Neural progenitor cell (in vitro differentiated cells): Measurements from ENCODE around the gene SOCS3. TPM values are rescaled to one million over a fixed set of nuclear protein-coding genes. Genes with fewer than 3 reads are reported as not detected.

ENCODE experiments used
- DNase-seq: peaks from one replicate; pipeline ENCODE4 v3.0.0-alpha.2; 2016; ENCODE audit warnings: low spot score
- H2AFZ ChIP-seq: fragments of 200-600 bp; sonication (generic); replicated peaks from 2 replicates; pipeline ENCODE4 v1.6.1; 2016; ENCODE audit warnings: antibody characterized with exemption
- H3F3A ChIP-seq: fragments of 200-600 bp; sonication (generic); 2 replicates; pipeline ENCODE4 v1.6.1; 2016; ENCODE audit warnings: antibody characterized with exemption, low read depth
- H3K27ac ChIP-seq: fragments of 200-600 bp; sonication (generic); 2 replicates; pipeline ENCODE4 v1.5.1; 2016; ENCODE audit warnings: mild to moderate bottlenecking
- H3K27me3 ChIP-seq: fragments of 200-600 bp; sonication (generic); 2 replicates; pipeline ENCODE4 v1.6.1; 2016; ENCODE audit warnings: mild to moderate bottlenecking, moderate library complexity
- H3K36me3 ChIP-seq: fragments of 200-600 bp; sonication (generic); 2 replicates; pipeline ENCODE4 v1.5.1; 2016
- H3K4me1 ChIP-seq: fragments of 200-600 bp; sonication (generic); 2 replicates; pipeline ENCODE4 v1.6.1; 2016; ENCODE audit warnings: mixed run types
- H3K4me2 ChIP-seq: fragments of 200-600 bp; sonication (generic); 2 replicates; pipeline ENCODE4 v1.6.1; 2016
- H3K4me3 ChIP-seq: fragments of 200-600 bp; sonication (generic); 2 replicates; pipeline ENCODE4 v1.5.1; 2016
- H3K79me2 ChIP-seq: fragments of 200-600 bp; sonication (generic); 2 replicates; pipeline ENCODE4 v1.6.1; 2016; ENCODE audit warnings: low read depth
- H3K9ac ChIP-seq: fragments of 200-600 bp; sonication (generic); 2 replicates; pipeline ENCODE4 v1.6.1; 2016
- H3K9me3 ChIP-seq: fragments of 200-600 bp; sonication (generic); 2 replicates; pipeline ENCODE4 v1.5.1; 2016; ENCODE audit warnings: low read depth
- H4K20me1 ChIP-seq: fragments of 200-600 bp; sonication (generic); 2 replicates; pipeline ENCODE4 v1.6.1; 2016; ENCODE audit warnings: low read depth
- H3K27ac Mint-ChIP-seq: 3 replicates; pipeline ENCODE4 v1.8.0; 2021; ENCODE audit warnings: mixed read lengths
- H3K27me3 Mint-ChIP-seq: 2 replicates; pipeline ENCODE4 v1.8.0; 2022; ENCODE audit warnings: low read depth, mild to moderate bottlenecking, inconsistent platforms, moderate library complexity, mixed read lengths; ENCODE audit not compliant: insufficient read depth
- H3K36me3 Mint-ChIP-seq: 3 replicates; pipeline ENCODE4 v1.8.0; 2021; ENCODE audit warnings: mixed read lengths
- H3K4me1 Mint-ChIP-seq: 3 replicates; pipeline ENCODE4 v1.8.0; 2021; ENCODE audit warnings: mixed read lengths
- H3K4me3 Mint-ChIP-seq: 3 replicates; pipeline ENCODE4 v1.8.0; 2021; ENCODE audit warnings: mild to moderate bottlenecking, moderate library complexity, mixed read lengths
- H3K9me3 Mint-ChIP-seq: 3 replicates; pipeline ENCODE4 v1.8.0; 2020; ENCODE audit warnings: mixed read lengths
- EZH2 ChIP-seq: fragments of 200-600 bp; sonication (generic); IDR thresholded peaks from 2 replicates; pipeline ENCODE4 v1.6.1; 2017; ENCODE audit warnings: antibody characterized with exemption, mild to moderate bottlenecking, moderate library complexity
- EZH2phosphoT487 ChIP-seq: fragments of 200-600 bp; sonication (generic); IDR thresholded peaks from 2 replicates; pipeline ENCODE4 v1.6.1; 2017; ENCODE audit warnings: antibody characterized with exemption
- total RNA-seq: library from RNA; depleted of rRNA; stranded (reverse); fragments of >200 nt; gene quantifications from 2 replicates; pipeline ENCODE4 v1.2.3, GENCODE V29; 2015; ENCODE audit warnings: low replicate concordance
- TF ChIP-seq, protein P1 (sequence below): fragments of 200-600 bp; sonication (generic); IDR thresholded peaks from 2 replicates; pipeline ENCODE4 v1.5.1; 2017; ENCODE audit warnings: antibody characterized with exemption, mild to moderate bottlenecking

The SOCS3 gene
- total RNA-seq, 1 donor from 2014 or later, result 7.5 TPM

DNA sequence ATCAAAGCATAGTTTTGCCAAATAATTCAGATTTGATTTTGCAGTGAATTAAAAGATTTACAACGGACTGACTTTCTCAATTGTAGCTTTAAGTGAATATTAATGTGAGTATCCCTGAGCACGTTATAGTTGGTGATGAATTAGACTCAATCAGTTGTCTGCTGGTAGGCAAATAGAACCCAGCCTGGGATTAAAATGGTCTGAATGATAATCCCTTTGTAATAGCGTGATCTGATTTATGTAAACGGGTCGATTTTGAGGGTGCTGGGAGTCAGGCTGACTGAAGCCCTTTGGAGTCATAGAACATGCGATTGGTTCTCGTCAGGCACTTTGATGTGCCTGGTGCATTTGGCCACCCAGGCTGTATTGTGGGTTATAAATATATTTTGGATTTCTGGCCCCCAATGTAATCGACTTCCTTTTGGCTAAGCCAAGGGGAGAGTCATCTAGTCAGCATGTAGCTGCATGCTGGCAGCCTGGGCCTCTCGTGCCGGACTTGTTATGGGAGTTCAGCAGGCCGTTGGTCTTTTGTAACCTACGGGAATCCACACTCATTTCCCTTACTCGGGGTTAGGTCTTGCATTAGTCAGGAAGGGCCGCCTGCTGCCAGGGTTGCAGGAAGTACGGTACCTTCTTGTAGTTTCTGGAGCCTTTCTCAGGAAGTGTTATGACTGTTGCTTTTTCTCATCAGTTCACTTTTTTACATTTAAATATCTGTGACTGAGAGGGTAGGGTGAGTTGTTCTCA, 24.0 kb upstream of the SOCS3 start:
- Mint-ChIP-seq H3K27me3 (no peaks in the 10 kb centered on the region), H3K27ac (no peak overlapping the region), H3K4me3 (no peak overlapping the region), H3K9me3 (no peaks in the 10 kb centered on the region), H3K36me3 (peaks cover 9% of the 10 kb centered on the region), H3K4me1 (peaks cover 50% of the 10 kb centered on the region)
- H3K9me3 ChIP-seq, result no peaks in the 10 kb centered on the region
- no peak overlapping the region for H3K27ac ChIP-seq
- H3K27me3 ChIP-seq, result no peaks in the 10 kb centered on the region
- peaks cover 20% of the 10 kb centered on the region for H3F3A ChIP-seq
- H2AFZ ChIP-seq, result no peak overlapping the region
- H4K20me1 ChIP-seq, result peaks cover 96% of the 10 kb centered on the region
- H3K4me1 ChIP-seq, result peaks cover 21% of the 10 kb centered on the region
- TF ChIP-seq EZH2 (no peak), EZH2phosphoT487 (no peak)
- TF ChIP-seq, protein P1, sequence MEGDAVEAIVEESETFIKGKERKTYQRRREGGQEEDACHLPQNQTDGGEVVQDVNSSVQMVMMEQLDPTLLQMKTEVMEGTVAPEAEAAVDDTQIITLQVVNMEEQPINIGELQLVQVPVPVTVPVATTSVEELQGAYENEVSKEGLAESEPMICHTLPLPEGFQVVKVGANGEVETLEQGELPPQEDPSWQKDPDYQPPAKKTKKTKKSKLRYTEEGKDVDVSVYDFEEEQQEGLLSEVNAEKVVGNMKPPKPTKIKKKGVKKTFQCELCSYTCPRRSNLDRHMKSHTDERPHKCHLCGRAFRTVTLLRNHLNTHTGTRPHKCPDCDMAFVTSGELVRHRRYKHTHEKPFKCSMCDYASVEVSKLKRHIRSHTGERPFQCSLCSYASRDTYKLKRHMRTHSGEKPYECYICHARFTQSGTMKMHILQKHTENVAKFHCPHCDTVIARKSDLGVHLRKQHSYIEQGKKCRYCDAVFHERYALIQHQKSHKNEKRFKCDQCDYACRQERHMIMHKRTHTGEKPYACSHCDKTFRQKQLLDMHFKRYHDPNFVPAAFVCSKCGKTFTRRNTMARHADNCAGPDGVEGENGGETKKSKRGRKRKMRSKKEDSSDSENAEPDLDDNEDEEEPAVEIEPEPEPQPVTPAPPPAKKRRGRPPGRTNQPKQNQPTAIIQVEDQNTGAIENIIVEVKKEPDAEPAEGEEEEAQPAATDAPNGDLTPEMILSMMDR, result no peak
- H3K4me2 ChIP-seq, result no peak overlapping the region
- no peak for DNase-seq
- H3K36me3 ChIP-seq, result no peaks in the 10 kb centered on the region
- no peak overlapping the region for H3K4me3 ChIP-seq
- peak overlapping the region; percentile 10 for H3K9ac ChIP-seq
- H3K79me2 ChIP-seq, result peaks cover 100% of the 10 kb centered on the region

DNA sequence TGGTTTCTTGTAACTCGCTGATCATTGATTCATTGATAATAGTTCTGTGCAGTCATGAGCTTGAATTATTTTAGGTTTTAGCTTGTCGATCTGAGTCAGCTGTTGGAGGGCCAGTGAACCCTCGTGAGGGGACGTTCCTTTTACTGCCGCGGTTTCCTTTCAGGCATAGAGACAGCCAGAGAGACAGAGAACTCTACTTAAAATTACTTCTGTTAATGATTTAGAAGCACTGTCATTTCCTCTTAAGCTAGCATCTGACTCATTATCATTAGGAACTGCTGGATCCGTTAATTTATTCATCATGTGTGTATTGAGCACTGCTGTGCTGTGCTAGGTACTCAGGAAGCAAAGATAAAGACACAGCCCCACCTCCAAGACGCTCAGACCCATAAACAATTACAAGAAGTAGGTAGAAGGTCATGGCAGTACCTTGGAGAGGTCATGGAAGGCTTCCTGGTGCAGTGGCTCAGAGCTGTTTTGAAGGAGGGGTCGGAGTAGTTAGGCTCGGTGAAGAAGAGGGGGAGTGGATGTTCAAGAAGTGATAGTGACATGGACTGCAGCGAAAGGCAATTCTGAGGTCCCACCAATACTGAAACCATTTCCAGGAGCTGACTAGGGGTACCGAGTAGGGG, 21.8 kb upstream of the SOCS3 start:
- Mint-ChIP-seq H3K4me1 (peaks cover 55% of the 10 kb centered on the region), H3K9me3 (no peaks in the 10 kb centered on the region), H3K27me3 (no peaks in the 10 kb centered on the region), H3K36me3 (peaks cover 9% of the 10 kb centered on the region), H3K27ac (no peak overlapping the region), H3K4me3 (peak overlapping the region; percentile 46)
- peaks cover 20% of the 10 kb centered on the region for H3F3A ChIP-seq
- H3K79me2 ChIP-seq, result peaks cover 84% of the 10 kb centered on the region
- H3K36me3 ChIP-seq, result no peaks in the 10 kb centered on the region
- no peak overlapping the region for H2AFZ ChIP-seq
- TF ChIP-seq, protein P1, result no peak
- TF ChIP-seq EZH2, result no peak
- TF ChIP-seq EZH2phosphoT487, result no peak
- peaks cover 77% of the 10 kb centered on the region for H4K20me1 ChIP-seq
- H3K9me3 ChIP-seq, result no peaks in the 10 kb centered on the region
- DNase-seq, result no peak
- H3K4me1 ChIP-seq, result peaks cover 21% of the 10 kb centered on the region
- no peaks in the 10 kb centered on the region for H3K27me3 ChIP-seq
- no peak overlapping the region for H3K4me3 ChIP-seq
- no peak overlapping the region for H3K4me2 ChIP-seq
- H3K9ac ChIP-seq, result peak overlapping the region; percentile 14
- no peak overlapping the region for H3K27ac ChIP-seq

DNA sequence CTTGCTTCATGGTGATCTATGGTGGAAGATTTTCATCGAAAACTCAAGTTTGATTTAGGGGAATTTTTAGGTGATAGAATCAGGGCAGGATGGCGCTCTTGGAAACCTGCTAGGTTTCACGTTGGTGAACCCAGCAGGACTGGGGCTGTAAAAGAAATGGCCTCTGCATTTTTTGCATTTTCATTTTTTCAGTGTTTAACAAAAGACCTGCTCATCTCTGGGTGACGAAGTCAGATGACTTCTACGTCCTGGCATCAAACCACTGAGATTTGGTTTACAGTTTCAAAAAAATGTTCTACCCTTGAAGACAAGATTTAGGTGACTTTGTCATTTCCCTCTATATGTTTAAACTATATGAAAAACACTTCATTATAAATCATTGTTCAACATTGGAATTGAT, 20.5 kb upstream of the SOCS3 start:
- peaks cover 9% of the 10 kb centered on the region for H3K36me3 Mint-ChIP-seq
- Histone ChIP-seq H3F3A (peaks cover 14% of the 10 kb centered on the region), H2AFZ (no peak overlapping the region), H3K4me2 (peak overlapping the region; percentile 91), H4K20me1 (peaks cover 63% of the 10 kb centered on the region), H3K9ac (no peak overlapping the region), H3K27me3 (no peaks in the 10 kb centered on the region), H3K4me3 (no peak overlapping the region), H3K9me3 (no peaks in the 10 kb centered on the region), H3K79me2 (peaks cover 71% of the 10 kb centered on the region), H3K27ac (no peak overlapping the region), H3K4me1 (peaks cover 14% of the 10 kb centered on the region), H3K36me3 (no peaks in the 10 kb centered on the region)
- no peak overlapping the region for H3K27ac Mint-ChIP-seq
- H3K27me3 Mint-ChIP-seq, result no peaks in the 10 kb centered on the region
- H3K4me1 Mint-ChIP-seq, result peaks cover 53% of the 10 kb centered on the region
- TF ChIP-seq EZH2 (no peak), EZH2phosphoT487 (no peak)
- TF ChIP-seq, protein P1, result no peak
- peak overlapping the region; percentile 98 for H3K4me3 Mint-ChIP-seq
- no peak for DNase-seq
- H3K9me3 Mint-ChIP-seq, result no peaks in the 10 kb centered on the region
